Left kidney (tissue), 2 donors: Measurements from ENCODE around the gene PFN2. TPM values are rescaled to one million over a fixed set of nuclear protein-coding genes. Genes with fewer than 3 reads are reported as not detected.
A peak's percentile ranks its signal among the peaks of the same experiment; 100 is the strongest.
"Not testable (repeated sequence)": the region's sequence is repeated elsewhere in the genome, so short reads cannot be mapped to it uniquely, and the experiment has no call there.

Experiments used
- DNase-seq: peaks from one replicate; pipeline ENCODE4 v3.0.0-alpha.2; 2013
- polyA plus RNA-seq: library from polyadenylated mRNA; unstranded; fragments of 120-200 nt; gene quantifications from one replicate; pipeline ENCODE4 v1.2.1, GENCODE V29; 2013; ENCODE audit not compliant: insufficient read length

The PFN2 gene
- polyA plus RNA-seq, 1 donor, result 442 TPM

DNA sequence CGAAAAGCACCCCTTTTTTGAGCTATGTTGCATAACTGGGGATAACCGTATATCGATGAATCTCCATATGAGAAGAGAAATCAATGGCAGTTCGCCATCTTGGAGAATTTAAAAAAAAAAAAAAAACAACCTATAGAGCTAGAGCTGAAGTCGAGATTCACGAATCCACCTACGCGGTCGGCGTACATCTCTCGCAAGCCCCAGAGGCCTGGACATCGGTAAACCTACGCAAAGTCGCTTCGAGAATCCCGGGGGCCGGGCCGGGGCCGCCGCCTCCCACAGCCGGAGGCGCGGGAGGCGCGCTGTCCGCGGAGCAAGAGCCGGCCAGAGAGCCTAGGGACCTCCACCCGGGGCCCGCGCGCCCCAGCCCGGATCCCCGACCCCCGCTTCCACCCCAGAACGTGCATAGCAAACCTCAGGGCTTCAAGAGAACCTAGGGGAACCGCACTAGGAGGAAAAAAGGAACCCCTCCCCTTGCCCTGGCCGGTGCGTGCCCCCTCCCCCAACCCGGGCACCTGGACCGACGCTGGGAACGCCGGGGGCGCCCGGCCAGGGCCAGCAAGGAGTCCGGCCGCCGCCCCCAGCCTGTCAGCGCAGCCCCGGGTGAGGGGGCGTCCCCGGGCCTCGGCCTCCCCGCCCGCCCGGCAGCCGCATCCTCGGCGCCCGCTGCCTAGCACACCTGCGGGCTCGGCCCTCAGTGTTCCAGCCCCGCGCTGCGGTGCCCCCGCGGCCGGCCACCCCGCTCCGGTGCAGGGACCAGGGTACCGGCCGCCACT is 567 bp downstream of the PFN2 start:
- peak; percentile 91 for DNase-seq

DNA sequence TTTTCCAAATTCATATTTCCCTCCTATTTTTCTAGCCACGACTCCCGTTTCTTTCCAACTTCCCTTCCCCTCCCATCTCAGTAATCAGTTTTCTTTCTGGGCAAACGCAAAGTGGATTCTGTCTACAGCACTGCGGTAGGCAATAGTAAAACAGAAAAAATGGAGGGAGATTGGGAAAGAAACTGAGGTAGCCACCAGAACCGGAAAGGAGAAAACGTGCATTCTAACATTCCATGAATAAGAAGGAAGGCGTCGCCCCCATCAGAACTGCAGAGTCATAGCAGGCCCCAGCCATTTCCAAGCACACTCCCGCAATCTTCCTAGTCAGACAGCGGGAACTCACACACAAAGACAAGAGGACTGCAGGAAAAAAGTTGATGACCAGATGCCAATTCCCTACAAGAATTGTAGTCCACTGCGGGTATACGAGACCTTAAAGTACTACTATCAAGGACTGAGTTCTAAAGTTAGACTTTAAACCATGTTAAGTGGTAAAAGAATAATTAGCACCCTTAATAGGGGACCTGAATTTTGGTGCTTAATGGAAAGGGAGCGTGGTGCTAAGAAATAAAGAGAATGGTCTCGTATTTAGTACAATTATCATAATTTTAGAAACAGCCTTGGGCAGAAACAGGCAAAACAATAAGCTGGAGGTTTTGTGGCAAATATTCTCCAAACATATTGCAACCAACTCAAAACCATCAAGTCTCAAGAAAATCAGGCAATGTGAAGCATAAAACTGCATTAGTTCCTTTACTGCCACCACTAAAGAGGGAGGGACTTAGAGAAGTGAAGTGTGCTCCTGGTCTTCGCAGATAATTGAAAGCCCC is 1.4 kb downstream of the PFN2 start:
- peak; percentile 73 for DNase-seq

DNA sequence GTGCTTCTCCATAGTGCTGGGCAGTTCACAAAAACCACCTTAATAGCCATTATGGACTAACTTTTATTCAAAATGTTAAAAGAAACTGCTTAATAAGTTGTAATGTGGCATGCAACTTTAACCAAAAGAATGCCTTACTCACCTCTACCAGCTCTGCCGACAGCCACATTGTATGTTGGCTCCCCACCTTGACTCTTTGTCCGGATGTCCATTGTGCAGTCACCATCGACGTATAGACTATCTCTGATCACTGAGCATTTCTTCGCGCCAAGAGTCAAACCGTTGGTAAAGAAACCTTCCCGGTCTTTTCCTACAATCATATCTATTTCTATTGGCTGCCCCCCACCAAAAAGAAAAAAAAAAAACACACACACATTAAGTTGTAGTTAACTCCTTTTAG is 2.5 kb downstream of the PFN2 start:
- DNase-seq, result no peak

DNA sequence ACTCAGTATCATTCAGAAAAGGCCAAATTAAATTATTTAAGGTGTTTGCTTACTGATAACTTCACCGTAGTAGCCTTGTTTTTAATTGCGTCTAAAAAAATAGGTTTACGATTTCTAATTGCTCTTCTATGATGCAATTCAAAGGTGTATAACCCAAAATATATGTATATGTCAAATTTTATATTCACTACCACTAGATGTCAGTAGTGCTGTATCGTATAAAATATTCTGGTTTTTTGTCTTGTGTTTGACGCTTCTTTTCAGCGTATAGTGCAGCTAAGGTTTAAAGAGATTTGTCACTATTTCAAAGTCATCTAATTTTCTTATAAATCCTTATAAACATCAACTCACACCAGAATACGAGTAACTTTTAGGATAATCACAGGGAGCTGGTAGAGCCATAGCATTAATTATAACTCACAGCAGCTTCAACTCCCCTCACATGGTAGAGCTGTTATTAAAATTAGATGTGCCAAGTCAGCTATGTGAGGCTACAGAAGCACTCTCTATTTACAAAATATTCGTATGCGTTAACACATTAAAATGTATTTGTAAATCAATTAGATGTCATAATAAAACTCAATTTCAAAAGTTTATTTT is 3.5 kb downstream of the PFN2 start:
- peak; percentile 70 for DNase-seq

DNA sequence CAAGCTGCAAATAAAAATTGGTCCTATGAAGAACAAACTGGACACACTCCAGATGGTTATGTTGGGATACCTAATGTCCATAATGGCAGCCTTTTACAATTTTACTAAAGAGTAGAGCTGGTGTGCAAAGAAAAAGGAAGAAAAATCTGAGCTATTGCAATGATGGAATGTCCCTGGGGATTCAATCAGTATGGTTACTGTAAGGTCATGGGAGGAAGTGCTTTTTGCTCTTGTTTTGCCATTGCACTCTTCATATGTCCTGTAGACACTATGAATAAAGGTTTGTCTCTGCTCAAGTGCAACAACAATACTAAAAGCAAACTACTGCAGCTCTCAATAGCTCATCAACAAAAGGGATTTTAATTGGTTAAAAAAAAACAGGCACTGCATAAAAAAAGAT is 5.4 kb downstream of the PFN2 start:
- no peak for DNase-seq

DNA sequence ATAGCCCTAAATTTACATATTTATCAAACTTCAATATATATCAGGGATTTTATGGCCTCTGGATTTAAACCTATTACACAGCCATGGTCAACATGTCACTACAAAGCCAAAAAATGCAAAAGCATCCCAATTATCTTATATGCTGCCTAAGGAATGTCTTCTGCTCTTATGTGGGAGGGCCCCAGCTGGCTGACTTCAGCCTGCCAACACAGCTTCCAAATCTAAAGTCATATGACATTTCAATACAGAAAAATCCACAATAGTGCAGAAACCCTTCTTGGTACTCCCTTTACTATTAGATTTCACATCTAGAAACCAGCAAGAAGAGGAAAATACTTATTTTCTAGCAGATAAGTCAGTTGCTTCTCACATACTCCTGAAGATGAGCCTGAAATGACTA is 6.4 kb downstream of the PFN2 start:
- no peak for DNase-seq

DNA sequence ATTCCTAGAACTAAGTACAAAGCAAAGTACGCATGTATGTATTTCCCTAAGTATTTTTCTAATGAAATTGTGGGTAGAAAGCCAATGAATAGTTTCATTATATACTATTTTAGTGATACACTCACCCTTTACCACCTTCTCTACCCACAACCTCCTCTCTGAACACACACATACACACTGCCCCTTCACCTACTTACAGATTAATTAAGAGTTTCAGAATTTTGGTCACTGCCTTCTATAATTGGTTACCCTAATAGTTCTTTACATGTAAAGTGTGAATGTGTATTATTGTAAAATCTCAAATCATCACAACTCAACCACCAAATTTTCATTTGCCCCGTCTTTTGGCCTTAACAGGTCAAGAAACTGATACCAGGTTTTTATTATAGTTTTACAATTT is 7.2 kb downstream of the PFN2 start:
- DNase-seq, result no peak

DNA sequence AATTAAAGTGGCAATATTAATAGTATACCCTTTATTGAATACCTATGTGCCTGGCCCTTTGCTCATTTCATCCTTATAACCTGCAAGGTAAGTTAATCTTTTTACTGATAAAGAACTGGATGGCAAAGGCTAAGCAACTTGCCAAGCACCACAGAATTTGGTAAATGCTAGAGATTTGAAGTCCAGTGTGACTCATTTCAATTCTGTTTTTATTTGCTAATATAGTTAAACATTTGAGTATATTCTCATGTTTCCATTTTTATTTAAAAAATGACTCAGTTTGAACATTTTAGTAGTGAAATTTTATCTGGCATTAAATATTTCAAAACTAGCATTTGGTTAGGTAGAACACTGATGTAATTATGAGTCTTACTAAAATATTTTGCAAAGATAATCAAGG is 11.3 kb downstream of the PFN2 start:
- DNase-seq, result no peak

DNA sequence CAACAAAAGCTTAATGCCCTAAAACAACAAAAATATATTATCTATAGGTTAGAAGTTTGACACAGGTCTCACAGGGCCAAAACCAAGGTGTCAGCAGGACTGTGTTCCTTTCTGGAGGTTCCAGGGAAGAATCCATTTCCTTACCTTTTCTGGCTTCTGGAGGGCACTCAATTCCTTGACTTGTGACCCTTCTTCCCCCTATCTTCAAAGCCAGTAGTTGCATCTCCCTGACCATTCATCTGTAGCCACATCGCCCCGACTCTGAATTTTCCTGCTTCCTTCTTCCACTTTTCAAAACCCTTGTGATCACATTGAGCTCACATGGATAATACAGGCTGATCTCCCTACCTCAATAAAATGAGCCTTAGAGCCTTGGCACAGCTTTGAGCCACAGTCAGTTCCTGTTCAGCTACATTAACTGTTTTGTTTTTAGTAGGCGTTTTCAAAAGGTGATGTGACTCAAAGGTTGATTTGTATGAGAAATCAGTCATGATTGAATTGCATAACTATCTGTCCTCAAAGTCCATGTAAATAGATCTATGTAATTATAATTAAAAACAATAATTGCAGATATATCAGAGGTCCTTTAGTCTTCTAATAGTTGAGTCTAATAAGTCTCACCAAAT is 12.4 kb downstream of the PFN2 start:
- no peak for DNase-seq

DNA sequence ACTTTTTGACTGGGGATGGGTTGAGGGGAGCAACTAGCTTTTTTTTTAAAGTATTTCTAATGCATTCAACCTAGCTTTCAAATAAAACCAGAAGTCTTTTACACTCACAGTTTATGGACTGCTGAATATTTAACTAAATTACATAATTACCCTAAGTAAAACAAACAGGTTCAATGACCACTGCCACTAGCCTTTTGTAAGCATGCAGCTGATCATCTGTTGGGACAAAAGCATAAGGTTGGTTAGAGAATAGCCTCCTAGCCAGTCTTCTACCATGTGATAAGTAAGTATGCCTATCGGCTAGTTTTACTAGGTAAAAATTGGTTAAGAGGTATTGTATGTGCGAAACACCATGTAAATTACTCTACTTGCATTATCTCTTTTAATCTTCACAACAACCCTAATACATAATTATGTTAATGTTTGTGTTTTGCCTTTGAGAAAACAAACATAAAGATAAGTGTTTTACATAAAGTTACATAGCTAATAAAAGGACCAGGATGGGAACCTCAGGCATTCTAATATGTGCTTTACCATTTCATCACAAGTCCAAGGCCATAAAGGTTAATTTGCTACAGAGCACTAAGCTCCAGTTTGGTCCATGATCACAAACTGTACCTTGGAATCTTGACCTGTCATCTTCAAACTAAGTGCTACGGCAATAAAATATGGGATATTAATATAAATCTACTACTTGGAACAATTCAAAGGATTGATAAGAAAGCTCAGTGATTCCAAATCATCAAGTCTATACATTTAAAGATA is 13.2 kb downstream of the PFN2 start:
- DNase-seq, result no peak

DNA sequence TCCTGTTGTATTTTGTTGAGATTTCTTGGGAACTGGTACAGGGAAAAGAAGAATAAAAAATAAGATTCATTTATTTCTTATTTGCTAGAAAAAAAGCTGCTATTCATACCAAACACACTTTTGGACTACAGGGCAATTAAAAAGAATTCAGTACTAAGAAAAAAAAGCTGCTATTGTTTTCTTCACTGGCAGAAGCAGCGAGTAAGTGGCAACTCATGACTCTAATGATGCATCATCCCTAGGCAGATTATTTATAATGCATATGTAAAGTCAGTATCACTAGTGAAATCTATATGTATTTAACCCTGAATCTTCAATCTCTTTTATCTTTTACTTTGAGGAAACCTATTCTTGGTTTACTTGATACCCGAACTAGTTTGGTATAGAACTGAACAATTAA is 15.2 kb downstream of the PFN2 start:
- no peak for DNase-seq

DNA sequence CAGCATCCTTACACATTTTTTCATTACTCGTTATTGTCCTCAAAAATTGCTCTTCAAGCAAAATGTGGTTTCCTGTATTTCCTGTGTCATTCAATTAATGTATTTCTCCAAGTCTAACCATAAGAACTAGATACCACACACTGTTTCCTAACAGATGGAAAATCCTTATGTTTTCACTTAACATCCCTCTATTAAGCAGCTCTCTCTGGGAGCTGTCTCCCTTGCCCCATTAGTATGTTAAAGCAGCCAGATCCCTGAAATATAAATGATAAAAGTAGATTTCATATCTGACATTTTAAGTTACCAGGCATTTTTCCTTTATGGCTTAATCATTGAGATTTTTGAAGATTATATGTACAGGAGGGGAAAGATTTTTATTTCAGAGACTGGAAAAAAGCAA is 15.9 kb downstream of the PFN2 start:
- no peak for DNase-seq

DNA sequence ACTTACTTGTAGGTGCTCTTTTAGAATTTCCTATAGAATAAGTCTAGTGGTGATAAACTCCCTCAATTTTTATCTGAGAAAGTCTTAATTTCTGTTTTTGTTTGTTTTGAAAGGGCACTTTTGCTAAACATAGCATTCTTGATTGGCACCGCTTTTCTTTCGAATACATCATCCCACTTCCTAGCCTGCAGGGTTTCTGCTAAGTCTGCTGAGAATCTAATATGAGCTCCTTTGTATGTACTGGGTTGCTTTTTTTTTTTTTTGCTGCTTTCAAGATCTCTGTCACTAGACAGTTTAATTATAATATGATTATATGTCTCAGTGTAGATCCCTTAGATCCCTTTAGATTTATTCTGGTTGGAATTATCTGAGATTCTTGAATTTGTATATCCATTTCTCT is 21.5 kb downstream of the PFN2 start:
- no peak for DNase-seq

DNA sequence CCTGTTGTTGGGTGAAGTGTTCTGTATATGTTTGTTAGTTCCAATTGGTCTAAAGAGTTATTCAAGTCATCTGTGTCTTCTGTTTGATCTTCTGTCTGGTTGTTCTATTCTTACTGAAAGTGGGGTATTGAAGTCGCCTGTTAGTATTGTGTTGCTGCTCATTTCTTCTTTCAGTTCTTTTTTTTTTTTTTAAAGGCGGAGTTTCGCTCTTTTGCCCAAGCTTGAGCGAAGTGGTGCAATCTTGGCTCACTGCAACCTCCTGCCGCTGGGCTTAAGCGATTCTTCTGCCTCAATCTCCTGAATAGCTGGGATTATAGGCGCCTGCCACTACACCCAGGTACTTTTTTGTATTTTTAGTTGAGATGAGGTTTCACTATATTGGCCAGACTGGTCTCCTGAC is 23.5 kb downstream of the PFN2 start:
- DNase-seq, result no peak

DNA sequence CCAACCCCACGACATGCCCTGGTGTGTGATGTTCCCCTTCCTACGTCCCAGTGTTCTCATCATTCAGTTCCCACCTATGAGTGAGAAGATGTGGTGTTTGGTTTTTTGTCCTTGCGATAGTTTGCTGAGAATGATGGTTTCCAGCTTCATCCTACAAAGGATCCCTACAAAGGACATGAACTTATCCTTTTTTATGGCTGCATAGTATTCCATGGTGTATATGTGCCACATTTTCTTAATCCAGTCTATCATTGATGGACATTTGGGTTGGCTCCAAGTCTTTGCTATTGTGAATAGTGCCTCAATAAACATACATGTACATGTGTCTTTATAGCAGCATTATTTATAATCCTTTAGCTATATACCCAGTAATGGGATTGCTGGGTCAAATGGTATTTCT is 26.7 kb downstream of the PFN2 start:
- DNase-seq, result not testable (repeated sequence)

DNA sequence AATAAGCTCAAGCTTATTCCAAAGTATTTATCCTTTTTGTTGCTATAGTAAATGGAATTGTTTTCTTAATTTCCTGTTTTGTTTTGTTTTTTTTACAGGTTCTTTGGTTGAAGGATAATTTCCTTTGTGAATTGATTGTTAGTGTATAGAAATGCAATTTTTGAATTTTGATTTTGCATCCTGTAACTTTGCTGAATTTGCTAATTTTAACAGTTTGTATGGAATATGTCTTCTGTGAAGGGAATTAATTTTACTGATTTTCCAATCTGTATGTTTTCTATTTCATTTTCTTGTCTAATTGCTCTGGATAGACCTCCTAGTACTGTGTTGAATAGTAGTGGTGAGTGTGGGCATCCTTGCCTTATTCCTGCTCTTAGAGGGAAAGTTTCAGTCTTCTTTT is 28.3 kb downstream of the PFN2 start:
- no peak for DNase-seq

DNA sequence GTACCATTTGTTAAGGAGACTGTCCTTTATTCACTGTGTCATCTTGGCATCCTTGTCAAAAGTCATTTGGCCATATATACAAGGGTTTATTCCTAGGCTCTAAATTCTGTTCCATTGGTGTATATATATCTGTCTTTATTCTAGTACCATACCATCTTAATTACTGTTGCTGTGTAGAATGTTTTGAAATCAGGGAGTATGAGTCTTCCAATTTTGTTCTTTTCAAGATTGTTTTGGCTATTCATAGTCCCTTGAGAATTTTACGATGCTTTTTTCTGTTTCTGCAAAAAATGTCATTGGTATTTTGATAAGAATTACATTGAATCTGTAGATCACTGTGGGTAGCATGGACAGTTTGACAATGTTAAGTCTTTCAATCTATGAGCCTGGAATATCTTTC is 28.7 kb downstream of the PFN2 start:
- no peak for DNase-seq

DNA sequence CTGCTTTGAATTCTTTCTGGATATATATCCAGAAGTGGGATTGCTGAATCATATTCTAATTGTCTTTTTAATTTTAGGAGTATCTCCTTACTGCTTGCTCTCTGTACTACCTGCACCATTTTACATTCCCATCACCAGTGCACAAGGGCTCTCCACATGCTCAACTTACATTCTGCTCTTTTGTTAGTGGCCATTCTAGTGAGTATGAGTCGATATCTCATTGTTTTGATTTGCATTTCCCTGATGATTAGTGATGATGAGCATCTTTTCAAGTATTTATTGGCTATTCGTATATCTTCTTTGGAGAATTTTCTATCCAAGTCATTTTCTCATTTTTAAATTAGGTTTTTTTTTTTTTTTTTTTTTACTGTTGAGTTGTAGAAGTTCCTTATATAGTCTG is 29.5 kb downstream of the PFN2 start:
- DNase-seq, result no peak

DNA sequence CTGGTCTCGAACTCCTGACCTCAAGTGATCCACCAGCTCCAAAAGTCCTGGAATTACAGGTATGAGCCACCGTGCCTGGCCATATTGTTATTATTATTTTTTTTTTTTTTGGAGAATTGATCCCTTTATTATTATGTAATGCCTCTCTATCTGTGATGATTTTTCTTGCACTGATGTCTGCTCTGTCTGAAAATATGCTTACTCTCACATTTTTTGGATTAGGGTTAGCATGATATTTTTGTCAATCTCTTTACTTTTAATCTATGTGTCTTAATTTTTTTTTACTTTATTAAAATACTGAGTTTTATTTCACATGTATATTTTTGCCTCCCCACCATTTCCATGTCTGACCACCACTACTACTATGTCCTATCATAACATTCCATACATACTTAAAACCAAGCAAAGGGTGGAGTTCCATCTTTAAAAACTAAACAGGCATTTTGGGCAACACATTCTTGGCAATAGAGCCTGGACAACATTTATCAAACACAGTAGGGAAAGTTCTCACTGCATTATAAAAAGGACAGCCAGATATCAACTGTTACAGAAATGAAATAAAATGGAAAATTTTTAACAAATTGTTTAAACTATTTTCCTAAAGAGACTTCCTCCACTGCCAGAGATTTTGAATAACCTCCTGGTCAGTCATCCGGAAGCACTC is 32.2 kb downstream of the PFN2 start:
- not testable (repeated sequence) for DNase-seq

DNA sequence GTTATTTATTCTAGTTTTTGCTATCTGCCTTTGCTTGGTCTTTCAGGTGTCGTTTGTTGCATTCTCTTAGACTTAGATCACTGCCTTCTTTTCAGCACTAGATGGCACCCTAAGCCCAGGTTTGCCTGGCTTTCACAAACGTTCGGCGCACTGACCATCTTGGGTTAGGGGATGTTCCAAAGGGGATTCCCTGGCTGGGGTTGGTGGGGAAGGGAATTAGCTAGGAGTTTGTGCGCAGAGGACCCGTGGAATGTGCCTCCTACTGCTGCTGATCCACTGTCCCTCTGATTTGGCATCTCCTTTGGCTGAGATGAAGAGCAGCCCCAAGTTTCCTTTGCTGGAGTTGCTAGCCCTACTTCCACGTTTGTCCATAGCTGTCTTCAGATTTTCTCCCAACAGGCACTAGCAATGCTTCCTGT is 33.9 kb downstream of the PFN2 start:
- peak; percentile 52 for DNase-seq

DNA sequence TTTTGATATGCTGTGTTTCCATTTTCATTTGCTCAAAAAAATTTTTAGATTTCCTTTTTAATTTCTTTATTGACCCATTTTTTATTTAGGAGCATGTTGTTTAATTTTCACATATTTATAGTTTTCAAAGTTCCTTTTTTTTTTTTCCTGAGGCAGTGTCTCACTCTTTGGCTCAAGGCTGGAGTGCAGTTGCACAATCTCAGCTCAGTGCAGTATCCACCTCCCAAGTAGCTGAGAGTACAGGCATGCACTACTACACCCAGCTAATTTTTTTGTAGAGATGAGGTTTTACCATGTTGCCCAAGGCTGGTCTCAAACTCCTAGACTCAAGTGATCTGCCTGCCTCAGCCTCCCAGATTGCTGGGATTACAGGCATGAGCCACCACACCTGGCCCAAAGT is 36.2 kb downstream of the PFN2 start:
- no peak for DNase-seq
